OCI-LY1 (cell line): ENCODE measurements around the gene KIR2DL3.
"Not testable (repeated sequence)": the region's sequence is repeated elsewhere in the genome, so short reads cannot be mapped to it uniquely, and the experiment has no call there.

Experiments
- H2AFZ ChIP-seq: fragments of 200-600 bp; sonication (generic), shearing (Covaris generic); 2 replicates; pipeline ENCODE4 v1.6.0; 2014; ENCODE audit warnings: antibody characterized with exemption, mild to moderate bottlenecking, low read length
- H3F3A ChIP-seq: fragments of 200-600 bp; sonication (generic), shearing (Covaris generic); 2 replicates; pipeline ENCODE4 v1.6.0; 2014; ENCODE audit warnings: mild to moderate bottlenecking, antibody characterized with exemption, low read length, moderate library complexity; ENCODE audit not compliant: insufficient read depth
- H3K27ac ChIP-seq: fragments of 200-600 bp; sonication (generic); 2 replicates; pipeline ENCODE4 v1.5.1; 2014; ENCODE audit warnings: low read length, mixed run types, mild to moderate bottlenecking, low read depth; ENCODE audit not compliant: poor library complexity, severe bottlenecking
- H3K27me3 ChIP-seq: fragments of 200-600 bp; sonication (generic); 2 replicates; pipeline ENCODE4 v1.6.0; 2014; ENCODE audit warnings: antibody characterized with exemption, mild to moderate bottlenecking, low read length, moderate library complexity; ENCODE audit not compliant: insufficient read depth
- H3K36me3 ChIP-seq: fragments of 200-600 bp; sonication (generic); 2 replicates; pipeline ENCODE4 v1.6.1; 2014; ENCODE audit warnings: mild to moderate bottlenecking, antibody characterized with exemption, low read length, moderate library complexity, mixed read lengths; ENCODE audit not compliant: insufficient read depth
- H3K4me1 ChIP-seq: fragments of 200-600 bp; sonication (generic); 2 replicates; pipeline ENCODE4 v1.5.1; 2014; ENCODE audit warnings: mild to moderate bottlenecking, low read length, moderate library complexity; ENCODE audit not compliant: insufficient read depth, severe bottlenecking
- H3K4me2 ChIP-seq: fragments of 200-600 bp; sonication (generic), shearing (Covaris generic); 2 replicates; pipeline ENCODE4 v1.6.1; 2014; ENCODE audit warnings: low read length
- H3K4me3 ChIP-seq: fragments of 200-600 bp; sonication (generic); 2 replicates; pipeline ENCODE4 v1.5.1; 2014; ENCODE audit warnings: low read length, low read depth, mild to moderate bottlenecking, mixed read lengths; ENCODE audit not compliant: poor library complexity, severe bottlenecking
- H3K79me2 ChIP-seq: fragments of 200-600 bp; shearing (Covaris generic); 2 replicates; pipeline ENCODE4 v1.6.1; 2016; ENCODE audit warnings: mixed run types, low read length, mixed read lengths; ENCODE audit not compliant: insufficient read depth
- H3K9ac ChIP-seq: fragments of 200-600 bp; sonication (generic), shearing (Covaris generic); 2 replicates; pipeline ENCODE4 v1.6.1; 2014; ENCODE audit warnings: mild to moderate bottlenecking, low read length, mixed read lengths
- H3K9me2 ChIP-seq: fragments of 200-600 bp; sonication (generic), shearing (Covaris generic); 2 replicates; pipeline ENCODE4 v1.6.1; 2014; ENCODE audit warnings: low read depth, mild to moderate bottlenecking, low read length, mixed read lengths
- H3K9me3 ChIP-seq: fragments of 200-600 bp; shearing (Covaris generic); 2 replicates; pipeline ENCODE4 v1.6.1; 2014; ENCODE audit warnings: low read length, mixed read lengths
- H4K20me1 ChIP-seq: fragments of 200-600 bp; sonication (generic), shearing (Covaris generic); 2 replicates; pipeline ENCODE4 v1.6.0; 2016; ENCODE audit warnings: mild to moderate bottlenecking, low read length; ENCODE audit not compliant: insufficient read depth
- CTCF ChIP-seq: fragments of 200-600 bp; sonication (generic), shearing (Covaris generic); IDR thresholded peaks from 2 replicates; pipeline ENCODE4 v1.5.1; 2017; ENCODE audit warnings: mild to moderate bottlenecking, antibody characterized with exemption, low read length, moderate library complexity, mixed read lengths
- EZH2 ChIP-seq: fragments of 200-600 bp; sonication (generic), shearing (Covaris generic); IDR thresholded peaks from 2 replicates; pipeline ENCODE4 v1.8.0; 2017; ENCODE audit warnings: borderline replicate concordance, mixed run types, mild to moderate bottlenecking, antibody characterized with exemption, low read length, moderate library complexity, mixed read lengths

KIR2DL3 gene

GRCh38 chr19:54782916-54783315, 44.6 kb downstream of the KIR2DL3 start:
- not testable (repeated sequence) for H3K4me3 ChIP-seq, H4K20me1 ChIP-seq, H3K27me3 ChIP-seq, H2AFZ ChIP-seq, H3F3A ChIP-seq, H3K27ac ChIP-seq, H3K9me2 ChIP-seq, H3K36me3 ChIP-seq, H3K79me2 ChIP-seq, H3K4me2 ChIP-seq, H3K9me3 ChIP-seq, H3K9ac ChIP-seq, H3K4me1 ChIP-seq

- not testable (repeated sequence) for H3K4me2 ChIP-seq, H4K20me1 ChIP-seq, H3K79me2 ChIP-seq, H3K36me3 ChIP-seq, H2AFZ ChIP-seq, H3K4me3 ChIP-seq, H3K9me2 ChIP-seq, H3F3A ChIP-seq, H3K9ac ChIP-seq, H3K9me3 ChIP-seq, H3K27me3 ChIP-seq, H3K4me1 ChIP-seq, H3K27ac ChIP-seq
Measured at GRCh38 chr19:54786091-54786723, 47.9 kb downstream of the KIR2DL3 start.

GRCh38 chr19:54788154-54788553, 49.8 kb downstream of the KIR2DL3 start:
- H3K9me3 ChIP-seq, H3K4me2 ChIP-seq, H3K4me1 ChIP-seq, H3K9ac ChIP-seq, H3K4me3 ChIP-seq, H3F3A ChIP-seq, H3K27ac ChIP-seq, H3K9me2 ChIP-seq, H2AFZ ChIP-seq, H4K20me1 ChIP-seq, H3K27me3 ChIP-seq, H3K36me3 ChIP-seq, H3K79me2 ChIP-seq: not testable (repeated sequence)

- no peaks in the 10 kb centered on the region for H3K4me1 ChIP-seq
- H3K4me3 ChIP-seq = no peak overlapping the region
- TF ChIP-seq EZH2 = no peak
- TF ChIP-seq CTCF = no peak
- H3K27ac ChIP-seq = no peak overlapping the region
- no peaks in the 10 kb centered on the region for H3K36me3 ChIP-seq
- H3K9me3 ChIP-seq = no peaks in the 10 kb centered on the region
- H3K4me2 ChIP-seq = no peak overlapping the region
- no peak overlapping the region for H3K9ac ChIP-seq
- H3K79me2 ChIP-seq = no peaks in the 10 kb centered on the region
- H2AFZ ChIP-seq = no peak overlapping the region
- no peaks in the 10 kb centered on the region for H3K27me3 ChIP-seq
- no peaks in the 10 kb centered on the region for H3K9me2 ChIP-seq
- no peaks in the 10 kb centered on the region for H4K20me1 ChIP-seq
- no peaks in the 10 kb centered on the region for H3F3A ChIP-seq
Measured at GRCh38 chr19:54790711-54791110, 52.4 kb downstream of the KIR2DL3 start.

GRCh38 chr19:54791476-54791875, 53.2 kb downstream of the KIR2DL3 start:
- Histone ChIP-seq H3F3A (no peaks in the 10 kb centered on the region), H3K79me2 (no peaks in the 10 kb centered on the region), H3K4me1 (no peaks in the 10 kb centered on the region), H3K36me3 (no peaks in the 10 kb centered on the region), H2AFZ (no peak overlapping the region), H3K27me3 (no peaks in the 10 kb centered on the region), H3K9me3 (no peaks in the 10 kb centered on the region), H3K4me2 (no peak overlapping the region), H3K27ac (no peak overlapping the region), H3K9ac (no peak overlapping the region), H3K9me2 (no peaks in the 10 kb centered on the region), H4K20me1 (no peaks in the 10 kb centered on the region), H3K4me3 (no peak overlapping the region)
- TF ChIP-seq CTCF (no peak), EZH2 (no peak)
